ENCODE data around the gene SMOC2.

- TF ChIP-seq CTCF (IDR thresholded peaks at IDR 0.05), result no peak
- no peak for TF ChIP-seq POLR2A (IDR thresholded peaks at IDR 0.05)
These were observed 27.8 kb upstream of the SMOC2 start for GRCh38 chr6:168413018-168413720.
